ENCODE measurements around the gene SLC22A5.
A peak's percentile ranks its signal among the peaks of the same experiment; 100 is the strongest.
"Not testable (repeated sequence)": the region's sequence is repeated elsewhere in the genome, so short reads cannot be mapped to it uniquely, and the experiment has no call there.

The SLC22A5 gene

GRCh38 chr5:132411304-132412013 lies 41.9 kb downstream of the SLC22A5 start:
- no peak for DNase-seq (ENCODE audit: low read depth in 2 of 2)

GRCh38 chr5:132413567-132413966 lies 44.1 kb downstream of the SLC22A5 start:
- DNase-seq (ENCODE audit: low read depth in 2 of 2): no peak

- no peak for DNase-seq (ENCODE audit: low read depth in 2 of 2)
These were observed 45.3 kb downstream of the SLC22A5 start for GRCh38 chr5:132414634-132415378.

GRCh38 chr5:132415516-132415915 lies 46.0 kb downstream of the SLC22A5 start:
- not testable (repeated sequence) for DNase-seq (ENCODE audit: low read depth in 2 of 2)

GRCh38 chr5:132416306-132417009 lies 46.9 kb downstream of the SLC22A5 start:
- DNase-seq (ENCODE audit: low read depth in 2 of 2): no peak

- DNase-seq (ENCODE audit: low read depth in 2 of 2): no peak
These were observed 47.5 kb downstream of the SLC22A5 start for GRCh38 chr5:132417010-132417439.

- DNase-seq (ENCODE audit: low read depth in 2 of 2): no peak
These were observed 48.0 kb downstream of the SLC22A5 start for GRCh38 chr5:132417461-132417860.

GRCh38 chr5:132417889-132418485 lies 48.5 kb downstream of the SLC22A5 start:
- no peak for DNase-seq (ENCODE audit: low read depth in 2 of 2)

GRCh38 chr5:132418881-132419280 lies 49.4 kb downstream of the SLC22A5 start:
- no peak for DNase-seq (ENCODE audit: low read depth in 2 of 2)

GRCh38 chr5:132419502-132420468 lies 50.3 kb downstream of the SLC22A5 start:
- peak; percentile 39 to 49 for DNase-seq (ENCODE audit: low read depth in 2 of 2)

- no peak for DNase-seq (ENCODE audit: low read depth in 2 of 2)
These were observed 51.3 kb downstream of the SLC22A5 start for GRCh38 chr5:132420706-132421272.

- DNase-seq (ENCODE audit: low read depth in 2 of 2): no peak
These were observed 52.0 kb downstream of the SLC22A5 start for GRCh38 chr5:132421462-132421861.

- DNase-seq (ENCODE audit: low read depth in 2 of 2): no peak
These were observed 53.4 kb downstream of the SLC22A5 start for GRCh38 chr5:132422720-132423437.

- DNase-seq (ENCODE audit: low read depth in 2 of 2): no peak
These were observed 54.0 kb downstream of the SLC22A5 start for GRCh38 chr5:132423438-132423898.

- no peak for DNase-seq (ENCODE audit: low read depth in 2 of 2)
These were observed 54.8 kb downstream of the SLC22A5 start for GRCh38 chr5:132424167-132424880.

GRCh38 chr5:132425009-132425937 lies 55.8 kb downstream of the SLC22A5 start:
- peak; percentile 37 to 57 for DNase-seq (ENCODE audit: low read depth in 2 of 2)

GRCh38 chr5:132425975-132426524 lies 56.5 kb downstream of the SLC22A5 start:
- no peak for DNase-seq (ENCODE audit: low read depth in 2 of 2)
